Measurements from ENCODE around the gene CELF4. TPM values are rescaled to one million over a fixed set of nuclear protein-coding genes. Genes with fewer than 3 reads are reported as not detected.

Gene CELF4
- polyA plus RNA-seq, 1 donor (not counting 4 experiments of a cell fraction or from before 2014, with no cell fraction given) = not detected

DNA sequence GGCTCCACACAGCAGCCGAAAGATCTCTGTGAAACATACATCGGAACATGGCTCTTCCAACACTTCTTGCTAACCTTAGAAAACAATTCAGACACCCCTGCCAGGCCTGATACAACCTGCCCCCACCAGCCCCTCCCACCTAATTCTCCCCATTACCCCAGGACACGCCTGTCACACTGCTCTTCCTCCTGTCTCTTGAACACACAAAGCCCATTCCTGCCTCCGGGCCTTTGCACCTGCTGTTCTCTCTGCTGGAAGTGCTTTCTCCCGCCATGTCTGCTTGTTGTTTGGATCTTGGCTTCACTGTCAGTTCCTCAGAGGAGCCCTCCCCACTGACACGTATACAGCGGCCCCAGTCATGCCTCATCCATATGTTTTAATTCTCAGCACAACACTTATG is 24.1 kb downstream of the CELF4 start:
- no peak for TF ChIP-seq EZH2 (IDR thresholded peaks at IDR 0.05; ENCODE audit: low read length)
- TF ChIP-seq, protein P1, sequence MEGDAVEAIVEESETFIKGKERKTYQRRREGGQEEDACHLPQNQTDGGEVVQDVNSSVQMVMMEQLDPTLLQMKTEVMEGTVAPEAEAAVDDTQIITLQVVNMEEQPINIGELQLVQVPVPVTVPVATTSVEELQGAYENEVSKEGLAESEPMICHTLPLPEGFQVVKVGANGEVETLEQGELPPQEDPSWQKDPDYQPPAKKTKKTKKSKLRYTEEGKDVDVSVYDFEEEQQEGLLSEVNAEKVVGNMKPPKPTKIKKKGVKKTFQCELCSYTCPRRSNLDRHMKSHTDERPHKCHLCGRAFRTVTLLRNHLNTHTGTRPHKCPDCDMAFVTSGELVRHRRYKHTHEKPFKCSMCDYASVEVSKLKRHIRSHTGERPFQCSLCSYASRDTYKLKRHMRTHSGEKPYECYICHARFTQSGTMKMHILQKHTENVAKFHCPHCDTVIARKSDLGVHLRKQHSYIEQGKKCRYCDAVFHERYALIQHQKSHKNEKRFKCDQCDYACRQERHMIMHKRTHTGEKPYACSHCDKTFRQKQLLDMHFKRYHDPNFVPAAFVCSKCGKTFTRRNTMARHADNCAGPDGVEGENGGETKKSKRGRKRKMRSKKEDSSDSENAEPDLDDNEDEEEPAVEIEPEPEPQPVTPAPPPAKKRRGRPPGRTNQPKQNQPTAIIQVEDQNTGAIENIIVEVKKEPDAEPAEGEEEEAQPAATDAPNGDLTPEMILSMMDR (optimal IDR thresholded peaks at IDR 0.05 in 1 of 3, IDR thresholded peaks at IDR 0.05 in 1 of 3, conservative IDR thresholded peaks at IDR 0.05 in 1 of 3; ENCODE audit: extremely low read depth in 1 of 3, insufficient read depth in 2 of 3, low read length in 3 of 3) = no peak
- no peaks in the 10 kb centered on the region for H3K36me3 ChIP-seq (ENCODE audit: control insufficient read depth in 2 of 2, extremely low read depth in 1 of 2, insufficient read depth in 2 of 2, low read length in 2 of 2)
- no peak overlapping the region for H3K4me2 ChIP-seq (ENCODE audit: control insufficient read depth, extremely low read depth, insufficient read depth, low read depth, low read length)
- H3K4me3 ChIP-seq (ENCODE audit: control insufficient read depth in 2 of 3, extremely low read depth in 1 of 3, insufficient read depth in 2 of 3, low read depth in 1 of 3, low read length in 3 of 3) = no peak overlapping the region
- no peaks in the 10 kb centered on the region for H3K79me2 ChIP-seq (ENCODE audit: control insufficient read depth, insufficient read depth, low read length)
- dilution Hi-C loops (cut with MboI; ENCODE audit: extremely low pct_ligation_motif_present, low sequenced_read_pairs) = no loop called here
- no peaks in the 10 kb centered on the region for H3K9me1 ChIP-seq (ENCODE audit: control insufficient read depth, extremely low read depth, insufficient read depth, low read length)
- H4K20me1 ChIP-seq (ENCODE audit: control insufficient read depth, extremely low read depth, insufficient read depth, low read length) = peaks cover 2% of the 10 kb centered on the region
- H3K4me1 ChIP-seq (ENCODE audit: control insufficient read depth, extremely low read depth, insufficient read depth, low read length) = no peaks in the 10 kb centered on the region
- no peak overlapping the region for H3K9ac ChIP-seq (ENCODE audit: control insufficient read depth, extremely low read depth, insufficient read depth, low read length)
- no peak overlapping the region for H3K27ac ChIP-seq (ENCODE audit: control insufficient read depth, insufficient read depth, low read length)
- H3K27me3 ChIP-seq (ENCODE audit: control insufficient read depth, extremely low read depth, insufficient read depth, low read length) = peaks cover 29% of the 10 kb centered on the region
- no peak for DNase-seq (ENCODE audit: low read depth, low spot score)
- H2AFZ ChIP-seq (ENCODE audit: control insufficient read depth, low read length) = no peak overlapping the region
- no peak for FAIRE-seq
- H3K9me3 ChIP-seq (ENCODE audit: control insufficient read depth, low read depth, low read length) = no peaks in the 10 kb centered on the region

DNA sequence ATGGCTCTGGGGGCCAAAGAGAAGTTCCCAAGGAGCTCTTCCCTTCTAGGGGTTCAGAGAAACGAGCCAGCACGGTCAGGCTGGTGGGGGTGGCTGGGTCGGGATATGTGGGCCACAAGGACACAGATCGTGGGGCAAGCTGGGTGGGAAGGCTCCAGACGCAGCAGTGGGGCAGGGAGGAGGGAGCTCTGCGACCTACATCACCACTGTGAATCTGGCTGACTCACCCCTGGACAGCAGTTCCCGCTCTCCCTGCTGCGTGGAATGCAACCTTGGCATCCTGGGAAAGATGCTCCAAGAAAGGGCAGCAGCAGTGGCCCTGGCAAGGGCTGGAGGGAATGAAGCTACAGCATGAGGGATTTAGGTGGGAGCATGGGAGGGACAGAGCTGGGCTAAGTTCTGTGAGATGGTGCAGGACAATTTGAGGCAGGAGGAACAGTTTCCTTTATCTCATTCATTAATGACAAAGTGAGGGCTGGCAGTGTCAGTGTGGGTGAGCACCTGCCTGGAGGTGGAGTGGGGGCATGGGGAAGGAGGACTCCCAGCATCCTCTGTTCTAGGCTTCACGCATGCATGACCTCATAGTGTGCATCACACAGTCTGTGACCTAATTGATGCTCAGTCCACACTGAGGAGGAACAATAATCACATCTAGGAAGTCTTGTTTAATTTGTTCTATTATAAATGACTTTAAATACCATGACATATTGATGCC is 25.0 kb downstream of the CELF4 start:
- no peak overlapping the region for H3K4me2 ChIP-seq (ENCODE audit: control insufficient read depth, extremely low read depth, insufficient read depth, low read depth, low read length)
- TF ChIP-seq, protein P1 (optimal IDR thresholded peaks at IDR 0.05 in 1 of 3, IDR thresholded peaks at IDR 0.05 in 1 of 3, conservative IDR thresholded peaks at IDR 0.05 in 1 of 3; ENCODE audit: extremely low read depth in 1 of 3, insufficient read depth in 2 of 3, low read length in 3 of 3) = no peak
- TF ChIP-seq EZH2 (IDR thresholded peaks at IDR 0.05; ENCODE audit: low read length) = no peak
- H3K9me1 ChIP-seq (ENCODE audit: control insufficient read depth, extremely low read depth, insufficient read depth, low read length) = no peaks in the 10 kb centered on the region
- FAIRE-seq (no peak), DNase-seq (ENCODE audit: low read depth, low spot score) (no peak)
- no peak overlapping the region for H3K9ac ChIP-seq (ENCODE audit: control insufficient read depth, extremely low read depth, insufficient read depth, low read length)
- H2AFZ ChIP-seq (ENCODE audit: control insufficient read depth, low read length) = no peak overlapping the region
- H3K9me3 ChIP-seq (ENCODE audit: control insufficient read depth, low read depth, low read length) = no peaks in the 10 kb centered on the region
- peaks cover 2% of the 10 kb centered on the region for H4K20me1 ChIP-seq (ENCODE audit: control insufficient read depth, extremely low read depth, insufficient read depth, low read length)
- H3K4me3 ChIP-seq (ENCODE audit: control insufficient read depth in 2 of 3, extremely low read depth in 1 of 3, insufficient read depth in 2 of 3, low read depth in 1 of 3, low read length in 3 of 3) = no peak overlapping the region
- no peaks in the 10 kb centered on the region for H3K79me2 ChIP-seq (ENCODE audit: control insufficient read depth, insufficient read depth, low read length)
- no peak overlapping the region for H3K27ac ChIP-seq (ENCODE audit: control insufficient read depth, insufficient read depth, low read length)
- H3K4me1 ChIP-seq (ENCODE audit: control insufficient read depth, extremely low read depth, insufficient read depth, low read length) = no peaks in the 10 kb centered on the region
- H3K27me3 ChIP-seq (ENCODE audit: control insufficient read depth, extremely low read depth, insufficient read depth, low read length) = peaks cover 33% of the 10 kb centered on the region
- dilution Hi-C loops (cut with MboI; ENCODE audit: extremely low pct_ligation_motif_present, low sequenced_read_pairs) = no loop called here
- no peaks in the 10 kb centered on the region for H3K36me3 ChIP-seq (ENCODE audit: control insufficient read depth in 2 of 2, extremely low read depth in 1 of 2, insufficient read depth in 2 of 2, low read length in 2 of 2)

All from keratinocyte (primary cell).